Heart left ventricle (tissue), 16 donors: ENCODE data around the gene OXSR1. TPM values are rescaled to one million over a fixed set of nuclear protein-coding genes. Genes with fewer than 3 reads are reported as not detected.

ENCODE experiments used
- ATAC-seq, 4 donors: fragments of 200-7000 bp; cut with Tn5 transposase; one replicate each; pipeline ENCODE4 v1.9.1; 2020 to 2022; ENCODE audit warnings: moderate library complexity in 4 of 4, mild to moderate bottlenecking in 3 of 4, moderate number of reproducible peaks in 1 of 4
- DNase-seq, 5 donors: peaks; one replicate each; pipeline ENCODE4 v3.0.0-alpha.2; 2020
- H3K27ac ChIP-seq, 12 donors: fragments of 200-600 bp; sonication (generic) in 4 of 12; one replicate each; pipeline versions ENCODE4 v1.5.0 to v1.8.0; 2016 to 2022; ENCODE audit warnings: mild to moderate bottlenecking in 2 of 12
- H3K27me3 ChIP-seq, 9 donors: fragments of 200-600 bp; sonication (generic) in 2 of 9; one replicate each; pipeline versions ENCODE4 v1.5.1 to v1.8.0; 2016 to 2022; ENCODE audit warnings: mild to moderate bottlenecking in 3 of 9
- H3K36me3 ChIP-seq, 9 donors: fragments of 200-600 bp; sonication (generic) in 2 of 9; one replicate each; pipeline versions ENCODE4 v1.5.0 to v1.8.0; 2018 to 2022; ENCODE audit warnings: mild to moderate bottlenecking in 2 of 9
- H3K4me1 ChIP-seq, 12 donors: fragments of 200-600 bp; sonication (generic) in 4 of 12; one replicate each; pipeline versions ENCODE4 v1.5.0 to v1.8.0; 2016 to 2022; ENCODE audit warnings: mild to moderate bottlenecking in 3 of 12
- H3K4me3 ChIP-seq, 12 donors: fragments of 200-600 bp; sonication (generic) in 4 of 12; one replicate each; pipeline versions ENCODE4 v1.5.0 to v1.8.0; 2017 to 2022; ENCODE audit warnings: mild to moderate bottlenecking in 9 of 12, moderate library complexity in 4 of 12
- H3K9me3 ChIP-seq, 12 donors: fragments of 200-600 bp; sonication (generic) in 4 of 12; one replicate each; pipeline versions ENCODE4 v1.5.0 to v1.8.0; 2016 to 2022; ENCODE audit warnings: mild to moderate bottlenecking in 1 of 12
- CTCF ChIP-seq, 12 donors: fragments of 200-600 bp; sonication (generic) in 4 of 12; IDR thresholded peaks; one replicate each; pipeline versions ENCODE4 v1.5.0 to v1.8.0; 2018 to 2022; ENCODE audit warnings: antibody characterized with exemption in 12 of 12, mild to moderate bottlenecking in 5 of 12
- POLR2A ChIP-seq, 2 donors: fragments of 450-650 bp; IDR thresholded peaks; one replicate each; pipeline ENCODE4 v1.6.1; 2017; ENCODE audit warnings: antibody characterized with exemption in 2 of 2, mild to moderate bottlenecking in 2 of 2, moderate library complexity in 2 of 2
- WGBS, 4 donors: extraction: QIAGEN DNeasy Blood & Tissue Kit in 2 of 4; methylation state at CpG; one replicate each; pipeline versions ENCODE4 v1.1.5 to v1.1.7; 2013 to 2018; 5-methylcytosine and 5-hydroxymethylcytosine counted together
- intact Hi-C, 10 donors: fragments of 100-400 bp; cut with DNase I; formaldehyde crosslinking; loops; one replicate each; pipeline versions ENCODE4 v1.11.1 to v1.14.2; 2022
- polyA plus RNA-seq, 2 donors: library from polyadenylated mRNA; stranded (reverse); fragments of 200-250 nt; gene quantifications; one replicate each; pipeline ENCODE4 v1.2.3, GENCODE V29; 2013
- total RNA-seq, 9 donors: library from RNA; depleted of rRNA in 2 of 9; stranded (reverse); fragments of >200 nt in 2 of 9; fragmentation: NEBNext Ultra II Directional in 3 of 9; extraction: Animal tissue kit (Norgen Biotek cat#: 25700) in 3 of 9; gene quantifications; one replicate each; pipeline versions ENCODE4 v1.1.0 to v1.2.4, GENCODE V29; 2016 to 2023
- donor health status: ischemic (EF 13 %, LVEDD 7.1; RV severe dilation, severe dysfunction).
- donor health status: healthy with polysubstance abuse.
- donor health status: DM: no; HTN: yes; CAD: no.
- donor health status: DM: no; HTN: no; CAD: no.
- donor health status: ischemic (EF 25% LVEDD 6.9; RV normal size, moderate dysfunction).
- donor health status: ischemic (EF 25% LVEDD 5.7; RV mildly dilated, moderate dysfunction).
- donor health status: healthy.
- donor health status: DM: yes; HTN: yes; CAD: no.
- donor health status: ischemic (EF 35%, LVEDD 5.7; RV mildly dilated, moderate dysfunction).
- donor health status: nonischemic (EF 11% LVEDD 7.7; RV severe dilation, severe dysfunction).
- donor health status: DM: yes; HTN: yes; CAD: no.
- donor health status: PGD.
- donor health status: ischemic (EF 29% LVEDD 5.4; RV normal size, mild dysfunction).
- donor health status: nonischemic (EF 23%, LVEDD 6.1; RV moderate dilation, normal function).

The OXSR1 gene
- total and polyA plus RNA-seq, 11 donors = 10.4 to 38.3 (median 31.7) TPM

GRCh38 chr3:38125305-38126120 lies 39.8 kb upstream of the OXSR1 start:
- ATAC-seq (no peak), DNase-seq (peak in 3 of 5 donors; percentile 1 to 44 (median 13))
- intact Hi-C loops = loop anchor here in 2 of 10 donors (10.0 kb wide), 3 partner anchors 109 to 359 kb away; no protein-coding TSS in a partner anchor
- Histone ChIP-seq H3K4me3 (no peak overlapping the region), H3K27me3 (no peaks in the 10 kb centered on the region), H3K4me1 (peaks cover 0 to 27% (median 14%) of the 10 kb centered on the region in 12 donors), H3K27ac (no peak overlapping the region), H3K36me3 (peaks cover 3 to 100% (median 96%) of the 10 kb centered on the region in 9 donors), H3K9me3 (no peaks in the 10 kb centered on the region)
- WGBS, 4 donors = 96 to 98% (median 96%) methylated on average over 9 to 11 of the region's 11 CpGs
- TF ChIP-seq CTCF (IDR thresholded peaks at IDR 0.05) = no peak
- no peak for TF ChIP-seq POLR2A (IDR thresholded peaks at IDR 0.05)

- no peaks in the 10 kb centered on the region for H3K27me3 ChIP-seq
- intact Hi-C loops = loop anchor here in 2 of 10 donors (10.0 kb wide), 3 partner anchors 108 to 358 kb away; no protein-coding TSS in a partner anchor
- ATAC-seq = no peak
- DNase-seq = peak in 1 of 5 donors; percentile 11
- no peak overlapping the region for H3K4me3 ChIP-seq
- peaks cover 0 to 34% (median 17%) of the 10 kb centered on the region in 12 donors for H3K4me1 ChIP-seq
- H3K36me3 ChIP-seq = peaks cover 3 to 100% (median 100%) of the 10 kb centered on the region in 9 donors
- WGBS, 4 donors = 96 to 98% (median 96%) methylated on average over 5 to 6 of the region's 6 CpGs
- H3K27ac ChIP-seq = no peak overlapping the region
- TF ChIP-seq POLR2A (IDR thresholded peaks at IDR 0.05) = no peak
- TF ChIP-seq CTCF (IDR thresholded peaks at IDR 0.05) = no peak
- H3K9me3 ChIP-seq = no peaks in the 10 kb centered on the region
Observed at GRCh38 chr3:38126121-38126892, 39.0 kb upstream of the OXSR1 start.

GRCh38 chr3:38127611-38128302 lies 37.6 kb upstream of the OXSR1 start:
- intact Hi-C loops = loop anchor here in 2 of 10 donors (10.0 kb wide), 3 partner anchors 107 to 357 kb away; no protein-coding TSS in a partner anchor

More at GRCh38 chr3:38127611-38128302, 37.6 kb upstream of the OXSR1 start:
- peaks cover 0 to 43% (median 18%) of the 10 kb centered on the region in 12 donors for H3K4me1 ChIP-seq
- no peaks in the 10 kb centered on the region for H3K9me3 ChIP-seq
- DNase-seq = peak in 1 of 5 donors; percentile 16
- peaks cover 3 to 100% (median 99%) of the 10 kb centered on the region in 9 donors for H3K36me3 ChIP-seq
- H3K27ac ChIP-seq = peak overlapping the region in 6 of 12 donors; percentile 9 to 64 (median 35)
- H3K27me3 ChIP-seq = no peaks in the 10 kb centered on the region
- ATAC-seq = peak; percentile 26 to 66 (median 62)
- H3K4me3 ChIP-seq = no peak overlapping the region
- WGBS, 4 donors = 73 to 87% (median 79%) methylated on average over 4 of the region's 4 CpGs
- no peak for TF ChIP-seq POLR2A (IDR thresholded peaks at IDR 0.05)
- TF ChIP-seq CTCF (IDR thresholded peaks at IDR 0.05) = no peak
